SU-DHL-6 (cell line): ENCODE results near the gene SNX8.

Experiments used
- H2AFZ ChIP-seq: fragments of 200-600 bp; sonication (generic); 2 replicates; pipeline ENCODE4 v1.6.1; 2014; ENCODE audit warnings: low read depth, mild to moderate bottlenecking, moderate library complexity, mixed read lengths, antibody characterized with exemption, low read length; ENCODE audit not compliant: severe bottlenecking
- H3F3A ChIP-seq: fragments of 200-600 bp; shearing (Covaris generic); 2 replicates; pipeline ENCODE4 v1.6.0; 2016; ENCODE audit warnings: antibody characterized with exemption, mild to moderate bottlenecking; ENCODE audit not compliant: insufficient read depth
- H3K27ac ChIP-seq: fragments of 200-600 bp; sonication (generic); 2 replicates; pipeline ENCODE4 v1.5.1; 2016; ENCODE audit warnings: low read depth, mild to moderate bottlenecking, low read length, moderate library complexity, mixed read lengths
- H3K27me3 ChIP-seq: fragments of 200-600 bp; sonication (generic), shearing (Covaris generic); 2 replicates; pipeline ENCODE4 v1.6.0; 2014; ENCODE audit warnings: mild to moderate bottlenecking, low read length
- H3K36me3 ChIP-seq: fragments of 200-600 bp; sonication (generic); 2 replicates; pipeline ENCODE4 v1.6.1; 2014; ENCODE audit warnings: mild to moderate bottlenecking, low read length, mixed read lengths
- H3K4me2 ChIP-seq: fragments of 300-600, 200-600 bp; shearing (Covaris generic), sonication (generic); 2 replicates; pipeline ENCODE4 v1.6.0; 2014; ENCODE audit warnings: low read length, low read depth, mild to moderate bottlenecking; ENCODE audit not compliant: poor library complexity, severe bottlenecking
- H3K4me3 ChIP-seq: fragments of 200-600 bp; sonication (generic); 2 replicates; pipeline ENCODE4 v1.5.1; 2014; ENCODE audit warnings: antibody characterized with exemption, low read length, mild to moderate bottlenecking, mixed read lengths; ENCODE audit not compliant: insufficient read depth, poor library complexity, severe bottlenecking
- H3K79me2 ChIP-seq: fragments of 200-600 bp; sonication (generic); 2 replicates; pipeline ENCODE4 v1.6.1; 2014; ENCODE audit warnings: mild to moderate bottlenecking, low read length, moderate library complexity; ENCODE audit not compliant: insufficient read depth
- H3K9ac ChIP-seq: fragments of 200-600 bp; sonication (generic); 2 replicates; pipeline ENCODE4 v1.7.0; 2014; ENCODE audit warnings: mild to moderate bottlenecking, low read length
- H3K9me2 ChIP-seq: fragments of 200-600 bp; sonication (generic); replicated peaks from 2 replicates; pipeline ENCODE4 v1.6.1; 2014; ENCODE audit warnings: low read length; ENCODE audit not compliant: insufficient read depth
- H3K9me3 ChIP-seq: fragments of 200-600 bp; sonication (generic); 2 replicates; pipeline ENCODE4 v1.6.1; 2014; ENCODE audit warnings: low read length, mixed read lengths; ENCODE audit not compliant: insufficient read depth
- H4K20me1 ChIP-seq: fragments of 200-600 bp; sonication (generic); 2 replicates; pipeline ENCODE4 v1.6.1; 2014; ENCODE audit warnings: low read depth, mild to moderate bottlenecking, antibody characterized with exemption, low read length, moderate library complexity, mixed read lengths
- EZH2phosphoT487 ChIP-seq: fragments of 200-600 bp; sonication (generic), shearing (Covaris generic); conservative IDR thresholded peaks from 2 replicates; pipeline ENCODE4 v1.6.1; 2018; ENCODE audit warnings: mild to moderate bottlenecking, antibody characterized with exemption, low read length, moderate library complexity, mixed read lengths
- TF ChIP-seq, protein P1 (sequence below): fragments of 200-600 bp; sonication (generic); IDR thresholded peaks from one replicate; pipeline ENCODE4 v1.5.1; 2017; ENCODE audit warnings: antibody characterized with exemption, mild to moderate bottlenecking, low read length, moderate library complexity; ENCODE audit not compliant: insufficient read depth, poor library complexity, severe bottlenecking

SNX8 gene

DNA sequence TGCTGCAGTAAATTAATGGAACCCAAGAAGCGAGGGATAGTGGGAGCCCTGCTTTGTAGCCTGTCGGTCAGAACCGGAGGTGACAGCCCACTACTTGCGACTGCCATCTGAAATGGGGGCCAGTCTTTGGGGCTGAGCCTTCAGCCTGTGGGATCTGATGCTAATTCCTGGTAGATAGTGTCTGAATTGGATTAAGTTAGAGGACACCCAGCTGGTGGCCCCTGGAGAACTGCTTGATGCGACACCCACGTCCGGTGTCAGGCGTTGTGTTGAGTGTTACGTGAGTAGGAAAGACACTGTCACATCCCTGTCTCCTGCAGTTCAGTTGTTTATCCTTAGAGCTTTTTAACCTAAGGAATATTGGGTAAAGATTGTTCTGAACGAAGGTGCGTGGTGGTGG lies 45.4 kb upstream of the SNX8 start:
- Histone ChIP-seq H3K9ac (no peak overlapping the region), H3K27ac (no peak overlapping the region), H3F3A (no peaks in the 10 kb centered on the region; the same call in 1 of the 2 replicates), H3K27me3 (no peaks in the 10 kb centered on the region), H3K4me2 (no peak overlapping the region), H3K9me3 (no peaks in the 10 kb centered on the region), H2AFZ (no peak overlapping the region), H3K9me2 (no peaks in the 10 kb centered on the region), H3K4me3 (no peak overlapping the region), H3K36me3 (peaks cover 49% of the 10 kb centered on the region), H4K20me1 (peaks cover 47% of the 10 kb centered on the region), H3K79me2 (peaks cover 65% of the 10 kb centered on the region)
- TF ChIP-seq EZH2phosphoT487: no peak
- TF ChIP-seq, protein P1, sequence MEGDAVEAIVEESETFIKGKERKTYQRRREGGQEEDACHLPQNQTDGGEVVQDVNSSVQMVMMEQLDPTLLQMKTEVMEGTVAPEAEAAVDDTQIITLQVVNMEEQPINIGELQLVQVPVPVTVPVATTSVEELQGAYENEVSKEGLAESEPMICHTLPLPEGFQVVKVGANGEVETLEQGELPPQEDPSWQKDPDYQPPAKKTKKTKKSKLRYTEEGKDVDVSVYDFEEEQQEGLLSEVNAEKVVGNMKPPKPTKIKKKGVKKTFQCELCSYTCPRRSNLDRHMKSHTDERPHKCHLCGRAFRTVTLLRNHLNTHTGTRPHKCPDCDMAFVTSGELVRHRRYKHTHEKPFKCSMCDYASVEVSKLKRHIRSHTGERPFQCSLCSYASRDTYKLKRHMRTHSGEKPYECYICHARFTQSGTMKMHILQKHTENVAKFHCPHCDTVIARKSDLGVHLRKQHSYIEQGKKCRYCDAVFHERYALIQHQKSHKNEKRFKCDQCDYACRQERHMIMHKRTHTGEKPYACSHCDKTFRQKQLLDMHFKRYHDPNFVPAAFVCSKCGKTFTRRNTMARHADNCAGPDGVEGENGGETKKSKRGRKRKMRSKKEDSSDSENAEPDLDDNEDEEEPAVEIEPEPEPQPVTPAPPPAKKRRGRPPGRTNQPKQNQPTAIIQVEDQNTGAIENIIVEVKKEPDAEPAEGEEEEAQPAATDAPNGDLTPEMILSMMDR: no peak

DNA sequence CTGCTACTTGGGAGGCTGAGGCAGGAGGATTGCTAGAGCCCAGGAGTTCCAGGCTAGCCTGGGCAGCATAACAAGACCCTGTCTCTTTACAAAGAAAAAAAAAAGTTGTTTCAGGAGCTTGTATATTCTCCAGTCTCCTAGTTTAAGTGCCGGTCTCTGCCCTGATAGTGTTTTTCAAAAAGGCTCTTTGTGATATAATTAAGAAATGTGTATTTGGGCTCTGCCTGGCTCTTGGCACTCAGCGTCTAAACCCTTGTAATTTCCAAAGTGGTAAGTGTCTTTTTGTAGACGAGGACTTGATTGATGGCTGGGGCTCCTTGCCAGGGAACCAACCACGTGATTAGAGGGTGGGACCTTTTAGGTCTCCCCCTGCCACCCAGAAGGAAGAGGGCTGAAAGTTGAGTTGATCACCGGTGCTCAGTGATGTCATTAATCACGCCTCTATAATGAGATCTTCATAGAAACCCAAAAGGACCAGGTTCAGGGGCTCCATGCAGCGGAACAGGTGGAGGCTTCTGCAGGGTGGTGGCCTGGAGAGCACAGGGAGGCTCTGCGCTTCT lies 44.8 kb upstream of the SNX8 start:
- TF ChIP-seq, protein P1: no peak
- no peak for TF ChIP-seq EZH2phosphoT487
- Histone ChIP-seq H3K4me2 (no peak overlapping the region), H3F3A (no peaks in the 10 kb centered on the region; the same call in 1 of the 2 replicates), H3K36me3 (peaks cover 44% of the 10 kb centered on the region), H4K20me1 (peaks cover 47% of the 10 kb centered on the region), H2AFZ (no peak overlapping the region), H3K9ac (no peak overlapping the region), H3K27ac (no peak overlapping the region), H3K27me3 (no peaks in the 10 kb centered on the region), H3K79me2 (peaks cover 65% of the 10 kb centered on the region), H3K9me3 (no peaks in the 10 kb centered on the region), H3K4me3 (no peak overlapping the region), H3K9me2 (no peaks in the 10 kb centered on the region)

DNA sequence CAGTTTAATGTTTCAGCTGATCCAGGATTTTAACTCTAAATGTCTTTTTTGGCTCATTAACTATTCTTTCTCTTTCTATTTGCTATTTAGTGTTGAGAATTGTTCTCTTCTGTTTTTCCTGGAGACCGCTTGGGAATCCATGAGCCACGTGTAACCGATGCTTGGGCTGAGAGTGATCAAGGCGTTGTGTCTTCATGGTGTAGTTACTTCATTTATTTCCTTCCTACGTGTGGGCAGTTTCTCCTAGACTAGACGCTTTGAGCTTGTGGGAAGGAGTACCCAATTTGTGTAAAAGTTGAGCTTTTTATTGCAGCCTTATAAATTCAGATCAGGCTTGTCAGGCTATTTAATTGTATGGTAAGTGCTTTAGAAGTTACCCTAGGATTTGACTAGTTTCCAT lies 43.3 kb upstream of the SNX8 start:
- H3K27ac ChIP-seq: no peak overlapping the region
- peaks cover 33% of the 10 kb centered on the region for H3K36me3 ChIP-seq

More for the DNA sequence above, 43.3 kb upstream of the SNX8 start:
- Histone ChIP-seq H3K27me3 (no peaks in the 10 kb centered on the region), H3K9ac (no peak overlapping the region), H3K9me3 (no peaks in the 10 kb centered on the region), H3K4me3 (no peak overlapping the region), H4K20me1 (peaks cover 43% of the 10 kb centered on the region), H3K79me2 (peaks cover 77% of the 10 kb centered on the region), H3K4me2 (peak overlapping the region; percentile 98), H2AFZ (no peak overlapping the region), H3F3A (no peaks in the 10 kb centered on the region; the same call in 1 of the 2 replicates), H3K9me2 (no peaks in the 10 kb centered on the region)
- TF ChIP-seq, protein P1: no peak
- no peak for TF ChIP-seq EZH2phosphoT487
